Measurements from ENCODE around the gene GDAP1L1. TPM values are rescaled to one million over a fixed set of nuclear protein-coding genes. Genes with fewer than 3 reads are reported as not detected.
A peak's percentile ranks its signal among the peaks of the same experiment; 100 is the strongest.
"Not testable (repeated sequence)": the region's sequence is repeated elsewhere in the genome, so short reads cannot be mapped to it uniquely, and the experiment has no call there.

Gene GDAP1L1
- total RNA-seq, 1 donor from 2014 or later = not detected

GRCh38 chr20:44306927-44307326, 59.8 kb downstream of the GDAP1L1 start:
- no peak for ATAC-seq

DNA sequence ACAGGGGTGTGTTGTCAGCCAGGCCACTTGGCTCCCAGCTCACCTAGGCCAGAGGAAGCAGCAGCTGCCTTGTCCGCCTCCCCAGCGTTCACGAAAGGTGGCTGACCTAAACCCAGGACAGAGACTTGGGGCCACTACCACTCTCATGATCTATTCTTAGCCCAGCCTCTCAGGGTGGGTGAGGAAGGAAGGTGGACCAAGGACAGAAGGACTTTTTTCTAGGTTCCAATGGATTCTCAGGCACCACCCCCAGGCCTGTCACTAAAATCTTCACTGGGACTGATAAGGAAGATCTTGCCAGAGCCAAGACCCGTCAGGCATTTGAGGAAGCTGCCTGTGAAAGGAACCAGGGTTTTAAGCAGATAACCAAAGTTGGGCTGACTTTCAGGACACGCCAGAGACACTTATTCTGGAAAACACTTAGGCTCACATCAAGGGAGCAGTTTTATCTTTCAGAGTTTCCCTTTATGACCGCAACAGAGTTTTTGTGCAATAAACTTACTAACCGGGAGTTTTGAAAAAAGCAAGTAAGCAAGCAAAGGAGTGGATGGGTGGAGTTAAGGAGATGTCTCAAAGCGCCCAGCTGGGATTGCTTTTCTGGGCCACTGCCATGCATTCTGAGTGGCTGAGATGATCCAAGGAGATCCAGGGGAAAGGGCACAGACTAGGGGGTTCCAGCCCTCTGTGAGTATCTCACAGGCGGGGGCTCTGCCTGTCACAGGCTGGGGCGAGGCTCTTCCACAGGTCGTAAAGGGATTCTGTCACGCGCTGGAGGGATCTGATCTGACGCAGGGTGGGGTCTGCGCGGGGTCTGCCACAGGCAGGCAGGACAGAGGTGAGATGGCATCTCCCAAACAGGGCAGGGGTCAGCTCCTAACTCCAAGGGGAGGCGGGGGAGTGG, 62.9 kb downstream of the GDAP1L1 start:
- peak; percentile 4 for ATAC-seq

- peak; percentile 99 for ATAC-seq
Measured at GRCh38 chr20:44310664-44311639, 63.8 kb downstream of the GDAP1L1 start, which contains the start of gene FITM2. FITM2 (minus strand) TSS chr20:44311202; CDS start chr20:44311148, 54 bp downstream.

DNA sequence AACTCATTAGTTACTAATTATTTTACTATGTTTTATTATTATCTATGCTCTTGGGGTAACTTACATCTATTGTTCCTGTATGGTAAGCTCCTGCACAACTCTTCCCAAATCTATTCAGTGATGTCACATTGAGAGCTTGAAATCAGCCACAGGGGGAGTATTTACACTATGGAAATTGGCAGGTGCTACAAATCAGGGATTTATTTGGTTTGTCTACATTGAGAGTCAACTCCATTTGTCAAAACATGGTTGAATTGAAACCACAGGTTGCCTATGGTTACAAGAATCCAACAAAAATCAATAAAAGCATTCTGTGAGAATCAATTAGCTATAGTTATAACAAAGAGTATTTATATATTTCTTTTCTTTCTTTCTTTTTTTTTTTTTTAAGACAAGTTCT, 67.8 kb downstream of the GDAP1L1 start:
- no peak for ATAC-seq

- ATAC-seq = no peak
Measured at GRCh38 chr20:44319839-44320422, 72.8 kb downstream of the GDAP1L1 start.

- ATAC-seq = peak; percentile 87
Measured at GRCh38 chr20:44324343-44324742, 77.2 kb downstream of the GDAP1L1 start.

GRCh38 chr20:44326391-44327159, 79.5 kb downstream of the GDAP1L1 start:
- ATAC-seq = no peak

DNA sequence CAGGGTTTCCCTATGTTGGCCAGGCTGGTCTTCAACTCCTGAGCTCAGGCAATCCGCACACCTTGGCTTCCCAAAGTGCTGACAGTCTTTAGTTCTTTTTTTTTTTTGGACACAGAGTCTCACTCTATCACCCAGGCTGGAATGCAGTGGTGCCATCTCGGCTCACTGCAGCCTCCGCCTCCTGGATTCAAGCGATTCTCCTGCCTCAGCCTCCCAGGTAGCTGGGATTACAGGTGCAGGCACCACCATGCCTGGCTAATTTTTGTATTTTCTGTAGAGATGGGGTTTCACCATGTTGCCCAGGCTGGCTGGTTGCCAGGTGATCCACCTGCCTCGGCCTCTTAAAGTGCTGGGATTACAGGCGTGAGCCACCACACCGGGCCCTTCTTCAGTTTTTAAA, 80.6 kb downstream of the GDAP1L1 start:
- not testable (repeated sequence) for ATAC-seq

- ATAC-seq = no peak
Measured at GRCh38 chr20:44328428-44328827, 81.3 kb downstream of the GDAP1L1 start.

Other genes starting within 250 kb of the GDAP1L1 start
- 1.0 TPM for gene JPH2, start 60.1 kb upstream of the GDAP1L1 start, total RNA-seq
- gene OSER1, start 36.5 kb upstream of the GDAP1L1 start, total RNA-seq = 20.6 TPM
- 3.8 TPM for gene FITM2, start 63.9 kb downstream of the GDAP1L1 start, total RNA-seq
- not detected for gene R3HDML, start 89.7 kb downstream of the GDAP1L1 start, total RNA-seq
- gene HNF4A, start 108.4 kb downstream of the GDAP1L1 start, total RNA-seq = not detected
- gene TTPAL, start 228.6 kb downstream of the GDAP1L1 start, total RNA-seq = 19.4 TPM